Chondrocyte (in vitro differentiated cells): Measurements from ENCODE around the gene SPATS2L. TPM values are rescaled to one million over a fixed set of nuclear protein-coding genes. Genes with fewer than 3 reads are reported as not detected.

Experiments used
- DNase-seq: peaks from one replicate; pipeline ENCODE4 v3.0.0; 2021; ENCODE audit warnings: mixed read lengths, low spot score
- H3K27ac Mint-ChIP-seq: one replicate; pipeline ENCODE4 v1.8.0; 2021; ENCODE audit warnings: mild to moderate bottlenecking, moderate library complexity, mixed read lengths; ENCODE audit not compliant: unreplicated experiment
- H3K27me3 Mint-ChIP-seq: 2 replicates; pipeline ENCODE4 v1.8.0; 2021; ENCODE audit warnings: low read depth, mixed read lengths
- H3K36me3 Mint-ChIP-seq: 2 replicates; pipeline ENCODE4 v1.8.0; 2021; ENCODE audit warnings: low read depth, mixed read lengths
- H3K4me1 Mint-ChIP-seq: 2 replicates; pipeline ENCODE4 v1.8.0; 2021; ENCODE audit warnings: low read depth, mild to moderate bottlenecking, mixed read lengths
- H3K4me3 Mint-ChIP-seq: one replicate; pipeline ENCODE4 v1.8.0; 2021; ENCODE audit warnings: mild to moderate bottlenecking, moderate library complexity, mixed read lengths; ENCODE audit not compliant: unreplicated experiment
- H3K9me3 Mint-ChIP-seq: 2 replicates; pipeline ENCODE4 v1.8.0; 2021; ENCODE audit warnings: low read depth, mixed read lengths
- total RNA-seq: library from RNA; stranded (reverse); gene quantifications from 3 replicates; pipeline ENCODE4 v1.2.1, GENCODE V29; 2021
- TF ChIP-seq, protein P1 (sequence below): fragments of 200-600 bp; sonication (generic); IDR thresholded peaks from 2 replicates; pipeline ENCODE4 v1.5.0; 2021; ENCODE audit warnings: antibody characterized with exemption, mild to moderate bottlenecking, moderate library complexity

SPATS2L gene
- total RNA-seq, 1 donor from 2014 or later = 237 TPM

GRCh38 chr2:200397785-200398184 is 91.3 kb downstream of the SPATS2L start:
- TF ChIP-seq, protein P1, sequence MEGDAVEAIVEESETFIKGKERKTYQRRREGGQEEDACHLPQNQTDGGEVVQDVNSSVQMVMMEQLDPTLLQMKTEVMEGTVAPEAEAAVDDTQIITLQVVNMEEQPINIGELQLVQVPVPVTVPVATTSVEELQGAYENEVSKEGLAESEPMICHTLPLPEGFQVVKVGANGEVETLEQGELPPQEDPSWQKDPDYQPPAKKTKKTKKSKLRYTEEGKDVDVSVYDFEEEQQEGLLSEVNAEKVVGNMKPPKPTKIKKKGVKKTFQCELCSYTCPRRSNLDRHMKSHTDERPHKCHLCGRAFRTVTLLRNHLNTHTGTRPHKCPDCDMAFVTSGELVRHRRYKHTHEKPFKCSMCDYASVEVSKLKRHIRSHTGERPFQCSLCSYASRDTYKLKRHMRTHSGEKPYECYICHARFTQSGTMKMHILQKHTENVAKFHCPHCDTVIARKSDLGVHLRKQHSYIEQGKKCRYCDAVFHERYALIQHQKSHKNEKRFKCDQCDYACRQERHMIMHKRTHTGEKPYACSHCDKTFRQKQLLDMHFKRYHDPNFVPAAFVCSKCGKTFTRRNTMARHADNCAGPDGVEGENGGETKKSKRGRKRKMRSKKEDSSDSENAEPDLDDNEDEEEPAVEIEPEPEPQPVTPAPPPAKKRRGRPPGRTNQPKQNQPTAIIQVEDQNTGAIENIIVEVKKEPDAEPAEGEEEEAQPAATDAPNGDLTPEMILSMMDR = no peak
- H3K4me1 Mint-ChIP-seq = peaks cover 36% of the 10 kb centered on the region
- DNase-seq = no peak
- peak overlapping the region; percentile 83 for H3K27ac Mint-ChIP-seq
- H3K9me3 Mint-ChIP-seq = no peaks in the 10 kb centered on the region
- peaks cover 9% of the 10 kb centered on the region for H3K36me3 Mint-ChIP-seq
- no peak overlapping the region for H3K4me3 Mint-ChIP-seq
- H3K27me3 Mint-ChIP-seq = no peaks in the 10 kb centered on the region

- TF ChIP-seq, protein P1 = no peak
- no peak overlapping the region for H3K27ac Mint-ChIP-seq
- H3K27me3 Mint-ChIP-seq = no peaks in the 10 kb centered on the region
- H3K4me1 Mint-ChIP-seq = peaks cover 39% of the 10 kb centered on the region
- DNase-seq = no peak
- no peak overlapping the region for H3K4me3 Mint-ChIP-seq
- H3K36me3 Mint-ChIP-seq = peaks cover 14% of the 10 kb centered on the region
- H3K9me3 Mint-ChIP-seq = no peaks in the 10 kb centered on the region
These were observed 92.6 kb downstream of the SPATS2L start for GRCh38 chr2:200399046-200399445.

DNA sequence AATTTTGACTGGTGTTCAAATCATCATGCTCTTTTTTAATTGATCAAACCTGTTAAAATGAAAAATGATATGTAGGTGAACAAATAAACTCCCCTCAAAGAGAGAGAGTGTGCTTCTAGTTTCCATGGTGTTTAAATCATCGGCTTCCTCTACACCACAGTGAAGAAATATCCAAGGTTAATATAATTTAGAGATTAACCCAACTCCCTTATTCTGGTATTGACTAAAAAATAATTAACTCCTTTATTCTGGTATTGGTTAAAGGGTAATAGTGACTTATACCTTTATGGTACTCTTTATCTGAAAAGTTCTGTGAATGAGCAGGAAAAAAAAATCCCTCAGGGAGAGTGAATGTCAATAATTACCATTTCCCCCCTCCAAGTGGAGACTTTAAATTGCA is 93.1 kb downstream of the SPATS2L start:
- TF ChIP-seq, protein P1 = no peak
- Mint-ChIP-seq H3K4me1 (peaks cover 43% of the 10 kb centered on the region), H3K27ac (peak overlapping the region; percentile 68), H3K36me3 (peaks cover 15% of the 10 kb centered on the region), H3K4me3 (no peak overlapping the region), H3K9me3 (no peaks in the 10 kb centered on the region), H3K27me3 (no peaks in the 10 kb centered on the region)
- DNase-seq = no peak

GRCh38 chr2:200403814-200404213 is 97.3 kb downstream of the SPATS2L start:
- Mint-ChIP-seq H3K4me1 (peaks cover 66% of the 10 kb centered on the region), H3K27ac (peak overlapping the region; percentile 76), H3K4me3 (no peak overlapping the region)

GRCh38 chr2:200404615-200405014 is 98.1 kb downstream of the SPATS2L start:
- peaks cover 66% of the 10 kb centered on the region for H3K4me1 Mint-ChIP-seq

More at GRCh38 chr2:200403814-200404213, 97.3 kb downstream of the SPATS2L start:
- H3K9me3 Mint-ChIP-seq = no peaks in the 10 kb centered on the region
- no peaks in the 10 kb centered on the region for H3K27me3 Mint-ChIP-seq
- DNase-seq = no peak
- TF ChIP-seq, protein P1 = no peak
- peaks cover 20% of the 10 kb centered on the region for H3K36me3 Mint-ChIP-seq

More at GRCh38 chr2:200404615-200405014, 98.1 kb downstream of the SPATS2L start:
- Mint-ChIP-seq H3K27ac (peak overlapping the region; percentile 3), H3K36me3 (peaks cover 20% of the 10 kb centered on the region), H3K27me3 (no peaks in the 10 kb centered on the region), H3K4me3 (no peak overlapping the region), H3K9me3 (no peaks in the 10 kb centered on the region)
- DNase-seq = no peak
- TF ChIP-seq, protein P1 = no peak
